Lung (tissue), 16 donors: ENCODE results near the gene C2orf42. TPM values are rescaled to one million over a fixed set of nuclear protein-coding genes. Genes with fewer than 3 reads are reported as not detected.
A peak's percentile ranks its signal among the peaks of the same experiment; 100 is the strongest.

Experiments used
- ATAC-seq: fragments of 200-7000 bp; cut with Tn5 transposase; one replicate; pipeline ENCODE4 v1.9.1; 2020; ENCODE audit warnings: moderate number of reproducible peaks; ENCODE audit not compliant: insufficient read depth, low FRiP score
- DNase-seq, 3 donors: peaks; one replicate each; pipeline ENCODE4 v3.0.0-alpha.2; 2013 to 2017
- H3K27ac ChIP-seq, 2 donors: one replicate each; pipeline ENCODE4 v1.5.1; 2013; ENCODE audit warnings: mild to moderate bottlenecking in 2 of 2, moderate library complexity in 2 of 2, control low read depth in 1 of 2, inconsistent platforms in 1 of 2, low read depth in 1 of 2, low read length in 1 of 2
- H3K27me3 ChIP-seq, 3 donors: one replicate each; pipeline ENCODE4 v1.5.1; 2013; ENCODE audit warnings: low read length in 2 of 3; ENCODE audit not compliant: control insufficient read depth in 3 of 3, insufficient read depth in 3 of 3
- H3K36me3 ChIP-seq, 4 donors: one replicate each; pipeline ENCODE4 v1.5.1; 2013; ENCODE audit warnings: low read length in 4 of 4, mild to moderate bottlenecking in 1 of 4, moderate library complexity in 1 of 4; ENCODE audit not compliant: control insufficient read depth in 4 of 4, insufficient read depth in 4 of 4
- H3K4me1 ChIP-seq, 5 donors: one replicate each; pipeline ENCODE4 v1.5.1; 2013; ENCODE audit warnings: low read length in 5 of 5, mild to moderate bottlenecking in 2 of 5, moderate library complexity in 1 of 5; ENCODE audit not compliant: control insufficient read depth in 5 of 5, insufficient read depth in 5 of 5
- H3K4me3 ChIP-seq: one replicate; pipeline ENCODE4 v1.5.1; 2013; ENCODE audit warnings: mild to moderate bottlenecking, control low read depth, moderate library complexity
- H3K9ac ChIP-seq, 2 donors: one replicate each; pipeline ENCODE4 v1.5.1; 2013; ENCODE audit warnings: low read length in 2 of 2, control low read depth in 1 of 2; ENCODE audit not compliant: insufficient read depth in 1 of 2
- H3K9me3 ChIP-seq, 4 donors: one replicate each; pipeline ENCODE4 v1.5.1; 2013; ENCODE audit warnings: low read length in 3 of 4, mild to moderate bottlenecking in 1 of 4, moderate library complexity in 1 of 4; ENCODE audit not compliant: control insufficient read depth in 4 of 4, insufficient read depth in 3 of 4
- WGBS, 2 donors: extraction: QIAGEN DNeasy Blood & Tissue Kit; methylation state at CpG; one replicate each; pipeline ENCODE4 v1.1.7; 2013; 5-methylcytosine and 5-hydroxymethylcytosine counted together
- long read RNA-seq, 5 donors: transcript quantifications; one replicate each; lab custom pipeline, GENCODE V29; 2026
- polyA plus RNA-seq, 2 donors: library from polyadenylated mRNA; stranded (reverse); fragments of 200-250 nt; gene quantifications; one replicate each; pipeline ENCODE4 v1.2.1, GENCODE V29; 2013
- total RNA-seq, 2 donors: library from RNA; depleted of rRNA in 1 of 2; stranded (reverse); fragments of >200 nt in 1 of 2; gene quantifications; one replicate each; pipeline ENCODE4 v1.2.1, GENCODE V29; 2014 to 2021
- TF ChIP-seq, protein P1 (sequence below): IDR thresholded peaks from 2 replicates; pipeline ENCODE4 v1.5.1; 2012; ENCODE audit warnings: mild to moderate bottlenecking; ENCODE audit errors: control extremely low read depth, extremely low read depth
- donor health status: control.
- donor health status: control.
- donor health status: Bipolar disorder and iron deficiency.
- donor health status: healthy.
- donor health status: DM: yes; HTN: yes; CAD: no.

Gene C2orf42
- 10 to 100 TPM; 11.5 to 15.0 TPM for total RNA-seq
- 1 to 10 TPM; 4.3 to 7.1 TPM for polyA plus RNA-seq
- long read RNA-seq, donor 1, partial matches to known transcripts: 114 of 115 reads
- long read RNA-seq, donor 1, other reads (novel, unspliced or antisense): 0 of 115 reads
- long read RNA-seq, donor 2, partial matches to known transcripts: 0 of 1 reads
- long read RNA-seq, donor 2, other reads (novel, unspliced or antisense): 0 of 1 reads
- long read RNA-seq, donor 3, partial matches to known transcripts: 0 of 1 reads
- long read RNA-seq, donor 3, other reads (novel, unspliced or antisense): 0 of 1 reads
- long read RNA-seq, donor 4, partial matches to known transcripts: 79 of 81 reads
- long read RNA-seq, donor 4, other reads (novel, unspliced or antisense): 0 of 81 reads
- long read RNA-seq, donor 5, partial matches to known transcripts: 121 of 121 reads
- long read RNA-seq, donor 5, other reads (novel, unspliced or antisense): 0 of 121 reads

DNA sequence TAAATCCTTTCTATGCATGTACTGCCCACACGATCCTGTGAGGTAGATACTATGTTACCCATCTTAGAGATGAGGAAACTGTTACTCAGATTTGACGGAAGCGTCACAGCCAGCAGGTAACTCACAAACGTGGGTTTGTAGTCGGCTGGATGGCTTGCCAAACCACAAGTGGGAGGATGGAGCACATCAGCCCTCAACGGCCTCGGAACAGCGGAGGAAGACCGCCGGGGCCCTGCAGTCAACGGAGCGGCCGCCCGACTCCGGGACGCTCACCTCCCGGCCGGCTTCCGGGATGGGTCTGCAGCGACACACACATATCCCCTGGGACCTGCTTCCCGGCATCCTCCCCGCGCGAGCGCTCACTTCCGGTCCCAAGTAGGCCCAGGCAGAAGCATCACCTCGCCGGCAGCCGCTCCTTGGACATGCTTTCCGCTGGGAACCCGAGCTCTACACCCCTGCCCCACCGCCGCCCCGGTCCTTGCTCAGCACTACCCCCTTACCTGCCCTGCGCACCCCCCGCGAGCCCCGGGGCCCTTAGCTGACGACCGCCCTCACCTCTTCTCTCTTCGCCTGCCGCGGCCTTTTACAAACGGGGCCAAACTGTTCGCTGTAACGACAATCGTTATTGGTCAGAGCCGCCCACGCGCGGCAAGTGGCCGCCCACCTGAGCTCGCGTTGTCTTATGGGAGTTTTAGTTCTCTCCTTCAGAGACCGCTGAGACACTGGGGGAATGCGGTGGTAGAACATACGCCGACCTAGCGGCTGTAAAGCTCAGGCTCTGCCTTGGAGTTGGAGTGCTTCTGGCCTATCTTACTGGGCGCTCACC lies at the start of gene C2orf42:
C2orf42 (minus strand) TSS at position 602 of the 826 bp plus-strand sequence. CDS start 9,034 bp downstream, outside the sequence.
- no peaks in the 10 kb centered on the region for H3K9me3 ChIP-seq
- ATAC-seq (peak; percentile 95), DNase-seq (peak; percentile 97 to 99 (median 98))
- peaks cover 0 to 6% (median 0%) of the 10 kb centered on the region in 5 donors for H3K4me1 ChIP-seq
- peak within 1 kb of the TSS; percentile 96 to 97 for H3K27ac ChIP-seq
- peak within 1 kb of the TSS; percentile 84 for H3K4me3 ChIP-seq
- H3K9ac ChIP-seq: peak within 1 kb of the TSS; percentile 63 to 88
- WGBS, 2 donors: 0 to 1% methylated on average over 60 of the region's 60 CpGs
- H3K27me3 ChIP-seq: no peaks in the 10 kb centered on the region
- TF ChIP-seq, protein P1, sequence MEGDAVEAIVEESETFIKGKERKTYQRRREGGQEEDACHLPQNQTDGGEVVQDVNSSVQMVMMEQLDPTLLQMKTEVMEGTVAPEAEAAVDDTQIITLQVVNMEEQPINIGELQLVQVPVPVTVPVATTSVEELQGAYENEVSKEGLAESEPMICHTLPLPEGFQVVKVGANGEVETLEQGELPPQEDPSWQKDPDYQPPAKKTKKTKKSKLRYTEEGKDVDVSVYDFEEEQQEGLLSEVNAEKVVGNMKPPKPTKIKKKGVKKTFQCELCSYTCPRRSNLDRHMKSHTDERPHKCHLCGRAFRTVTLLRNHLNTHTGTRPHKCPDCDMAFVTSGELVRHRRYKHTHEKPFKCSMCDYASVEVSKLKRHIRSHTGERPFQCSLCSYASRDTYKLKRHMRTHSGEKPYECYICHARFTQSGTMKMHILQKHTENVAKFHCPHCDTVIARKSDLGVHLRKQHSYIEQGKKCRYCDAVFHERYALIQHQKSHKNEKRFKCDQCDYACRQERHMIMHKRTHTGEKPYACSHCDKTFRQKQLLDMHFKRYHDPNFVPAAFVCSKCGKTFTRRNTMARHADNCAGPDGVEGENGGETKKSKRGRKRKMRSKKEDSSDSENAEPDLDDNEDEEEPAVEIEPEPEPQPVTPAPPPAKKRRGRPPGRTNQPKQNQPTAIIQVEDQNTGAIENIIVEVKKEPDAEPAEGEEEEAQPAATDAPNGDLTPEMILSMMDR: no peak
- peaks cover 0 to 3% (median 0%) of the 10 kb centered on the region in 4 donors for H3K36me3 ChIP-seq

DNA sequence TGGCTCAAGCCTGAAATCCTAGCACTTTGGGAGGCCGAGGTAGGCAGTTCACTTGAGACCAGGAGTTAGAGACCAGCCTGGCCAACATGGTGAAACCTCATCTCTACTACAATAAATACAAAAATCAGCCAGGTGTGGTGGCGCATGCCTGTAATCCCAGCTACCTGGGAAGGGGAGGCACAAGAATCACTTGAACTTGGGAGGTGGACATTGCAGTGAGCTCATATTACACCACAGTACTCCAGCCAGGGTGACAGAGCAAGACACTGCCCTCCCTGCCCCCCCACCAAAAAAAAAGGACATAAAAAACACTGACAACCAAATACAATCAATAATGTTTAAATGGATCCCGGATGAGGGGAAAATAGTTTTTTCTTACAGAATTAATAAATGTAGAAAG lies 49.8 kb upstream of the C2orf42 start:
- no peak overlapping the region for H3K9ac ChIP-seq
- H3K9me3 ChIP-seq: no peaks in the 10 kb centered on the region
- no peak overlapping the region for H3K27ac ChIP-seq
- TF ChIP-seq, protein P1: no peak
- peaks cover 0 to 12% (median 6%) of the 10 kb centered on the region in 5 donors for H3K4me1 ChIP-seq
- DNase-seq (no peak), ATAC-seq (no peak)
- H3K4me3 ChIP-seq: no peak overlapping the region
- peaks cover 0 to 11% (median 2%) of the 10 kb centered on the region in 4 donors for H3K36me3 ChIP-seq
- no peaks in the 10 kb centered on the region for H3K27me3 ChIP-seq
- 96 to 97% methylated on average over 3 of the region's 3 CpGs for WGBS, 2 donors

DNA sequence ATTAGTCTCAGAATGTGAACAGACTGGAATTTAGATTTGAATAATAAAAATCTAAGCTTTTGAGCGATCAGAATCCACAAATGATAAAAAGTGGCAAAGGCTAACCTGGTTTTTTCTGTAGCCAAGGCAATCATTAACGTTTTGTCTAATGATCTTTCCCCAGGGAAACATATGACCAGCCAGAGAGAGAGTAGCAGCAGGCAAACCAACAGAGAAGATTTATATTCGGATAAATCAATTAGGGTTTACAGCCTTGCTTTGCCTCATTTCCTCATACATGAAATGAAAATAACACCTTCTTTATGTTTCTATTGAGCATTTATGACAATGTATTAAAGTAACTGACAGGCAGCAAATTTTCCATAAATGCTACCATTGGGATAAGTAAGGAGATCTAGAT lies 43.1 kb upstream of the C2orf42 start:
- WGBS, 2 donors: 76 to 88% methylated on average over 3 of the region's 3 CpGs
- ATAC-seq: no peak
- no peak overlapping the region for H3K4me3 ChIP-seq
- no peak overlapping the region for H3K27ac ChIP-seq
- peaks cover 7 to 30% (median 15%) of the 10 kb centered on the region in 4 donors for H3K36me3 ChIP-seq
- peaks cover 0 to 3% (median 0%) of the 10 kb centered on the region in 5 donors for H3K4me1 ChIP-seq
- no peaks in the 10 kb centered on the region for H3K9me3 ChIP-seq
- H3K9ac ChIP-seq: no peak overlapping the region
- TF ChIP-seq, protein P1: no peak
- H3K27me3 ChIP-seq: no peaks in the 10 kb centered on the region
- no peak for DNase-seq
